Measurements from ENCODE around the gene NR6A1.
"Not testable (repeated sequence)": the region's sequence is repeated elsewhere in the genome, so short reads cannot be mapped to it uniquely, and the experiment has no call there.

Gene NR6A1

GRCh38 chr9:124735121-124735520, 36.0 kb downstream of the NR6A1 start:
- no peak for DNase-seq (ENCODE audit: low read depth, low spot score)
- Histone ChIP-seq H3K4me1 (ENCODE audit: insufficient read depth, insufficient read length) (peaks cover 3% of the 10 kb centered on the region), H3K9ac (ENCODE audit: insufficient read length, low read depth) (no peak overlapping the region), H3K9me3 (ENCODE audit: insufficient read depth, low read length) (no peaks in the 10 kb centered on the region), H3K27me3 (ENCODE audit: insufficient read depth, insufficient read length) (no peaks in the 10 kb centered on the region), H3K36me3 (ENCODE audit: insufficient read depth, insufficient read length, low read length) (no peaks in the 10 kb centered on the region), H3K4me3 (ENCODE audit: insufficient read length, low read depth) (no peak overlapping the region)
- no peak for TF ChIP-seq SUZ12 (IDR thresholded peaks at IDR 0.05; ENCODE audit: extremely low read depth, insufficient read depth, insufficient read length)
- TF ChIP-seq YY1 (IDR thresholded peaks at IDR 0.05; ENCODE audit: insufficient read depth, insufficient read length) = no peak
- no peak for TF ChIP-seq ZNF274 (IDR thresholded peaks at IDR 0.05; ENCODE audit: low read depth, low read length)

DNA sequence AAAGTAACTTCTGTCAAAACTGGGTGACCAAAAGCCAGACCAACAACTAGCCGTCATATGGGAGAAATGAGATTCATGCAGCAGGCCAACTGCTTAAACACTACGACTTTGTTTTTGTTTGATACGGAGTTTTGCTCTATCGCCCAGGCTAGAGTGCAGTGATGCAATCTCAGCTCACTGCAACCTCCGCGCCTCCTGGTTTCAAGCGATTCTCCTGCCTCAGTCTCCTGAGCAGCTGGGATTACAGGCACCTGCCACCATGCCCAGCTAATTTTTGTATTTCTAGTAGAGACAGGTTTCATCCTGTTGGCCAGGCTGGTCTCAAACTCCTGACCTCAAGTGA, 36.4 kb downstream of the NR6A1 start:
- not testable (repeated sequence) for H3K4me1 ChIP-seq (ENCODE audit: insufficient read depth, insufficient read length); H3K4me3 ChIP-seq (ENCODE audit: insufficient read length, low read depth); DNase-seq (ENCODE audit: low read depth, low spot score); H3K27me3 ChIP-seq (ENCODE audit: insufficient read depth, insufficient read length); H3K36me3 ChIP-seq (ENCODE audit: insufficient read depth, insufficient read length, low read length); H3K9me3 ChIP-seq (ENCODE audit: insufficient read depth, low read length); H3K9ac ChIP-seq (ENCODE audit: insufficient read length, low read depth)

- Histone ChIP-seq H3K9ac (ENCODE audit: insufficient read length, low read depth) (no peak overlapping the region), H3K36me3 (ENCODE audit: insufficient read depth, insufficient read length, low read length) (no peaks in the 10 kb centered on the region), H3K27me3 (ENCODE audit: insufficient read depth, insufficient read length) (no peaks in the 10 kb centered on the region), H3K4me1 (ENCODE audit: insufficient read depth, insufficient read length) (peaks cover 3% of the 10 kb centered on the region), H3K9me3 (ENCODE audit: insufficient read depth, low read length) (no peaks in the 10 kb centered on the region), H3K4me3 (ENCODE audit: insufficient read length, low read depth) (no peak overlapping the region)
- DNase-seq (ENCODE audit: low read depth, low spot score) = no peak
- TF ChIP-seq ZNF274 (IDR thresholded peaks at IDR 0.05; ENCODE audit: low read depth, low read length) = no peak
- TF ChIP-seq SUZ12 (IDR thresholded peaks at IDR 0.05; ENCODE audit: extremely low read depth, insufficient read depth, insufficient read length) = no peak
- no peak for TF ChIP-seq YY1 (IDR thresholded peaks at IDR 0.05; ENCODE audit: insufficient read depth, insufficient read length)
These were observed 37.0 kb downstream of the NR6A1 start for GRCh38 chr9:124733964-124734740.

DNA sequence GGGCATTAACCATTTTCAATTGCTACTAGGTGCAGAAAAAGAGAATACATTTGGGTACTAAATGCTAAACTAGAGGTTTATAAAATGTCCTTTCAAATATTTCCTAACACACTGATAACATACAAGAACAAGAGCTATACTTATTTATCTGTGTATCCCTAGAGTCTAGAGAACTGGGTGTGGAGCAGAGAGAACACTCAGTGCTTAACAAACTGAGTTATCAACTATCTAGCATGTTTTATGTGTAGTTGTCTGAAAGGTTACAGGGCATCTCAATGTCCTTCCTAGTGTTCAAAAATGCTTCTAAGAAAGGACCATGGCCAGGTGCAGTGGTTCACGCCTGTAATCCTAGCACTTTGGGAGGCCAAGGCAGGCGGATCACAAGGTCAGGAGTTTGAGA, 40.3 kb downstream of the NR6A1 start:
- H3K27me3 ChIP-seq (ENCODE audit: insufficient read depth, insufficient read length) = no peaks in the 10 kb centered on the region
- no peak for DNase-seq (ENCODE audit: low read depth, low spot score)

DNA sequence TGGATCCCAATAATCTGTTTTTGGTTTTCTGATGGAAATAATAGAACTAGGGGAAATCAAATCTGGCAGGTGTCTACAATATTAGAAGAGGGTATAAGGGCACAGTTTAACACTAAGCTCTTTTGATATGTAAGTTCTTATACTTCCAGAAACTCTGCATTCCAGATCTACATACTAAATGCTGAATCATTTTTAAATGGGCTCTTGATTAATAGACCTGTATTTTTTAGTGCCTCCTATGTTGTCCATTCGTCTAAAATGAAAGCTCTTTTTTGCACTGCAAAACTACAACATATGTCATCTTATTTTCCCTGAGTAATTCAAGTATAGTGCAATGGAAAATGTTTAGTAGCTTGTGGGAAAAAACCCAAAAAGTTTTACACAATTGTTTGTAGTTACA, 44.2 kb downstream of the NR6A1 start:
- H3K9ac ChIP-seq (ENCODE audit: insufficient read length, low read depth) = no peak overlapping the region
- TF ChIP-seq SUZ12 (IDR thresholded peaks at IDR 0.05; ENCODE audit: extremely low read depth, insufficient read depth, insufficient read length) = no peak
- no peak for TF ChIP-seq YY1 (IDR thresholded peaks at IDR 0.05; ENCODE audit: insufficient read depth, insufficient read length)
- TF ChIP-seq ZNF274 (IDR thresholded peaks at IDR 0.05; ENCODE audit: low read depth, low read length) = no peak

More for the DNA sequence above, 40.3 kb downstream of the NR6A1 start:
- TF ChIP-seq SUZ12 (IDR thresholded peaks at IDR 0.05; ENCODE audit: extremely low read depth, insufficient read depth, insufficient read length) (no peak), ZNF274 (IDR thresholded peaks at IDR 0.05; ENCODE audit: low read depth, low read length) (no peak), YY1 (IDR thresholded peaks at IDR 0.05; ENCODE audit: insufficient read depth, insufficient read length) (no peak)
- Histone ChIP-seq H3K36me3 (ENCODE audit: insufficient read depth, insufficient read length, low read length) (no peaks in the 10 kb centered on the region), H3K9me3 (ENCODE audit: insufficient read depth, low read length) (no peaks in the 10 kb centered on the region), H3K4me1 (ENCODE audit: insufficient read depth, insufficient read length) (peaks cover 3% of the 10 kb centered on the region), H3K4me3 (ENCODE audit: insufficient read length, low read depth) (no peak overlapping the region), H3K9ac (ENCODE audit: insufficient read length, low read depth) (no peak overlapping the region)

GRCh38 chr9:124725068-124725452, 46.1 kb downstream of the NR6A1 start:
- Histone ChIP-seq H3K9me3 (ENCODE audit: insufficient read depth, low read length) (no peaks in the 10 kb centered on the region), H3K4me3 (ENCODE audit: insufficient read length, low read depth) (no peak overlapping the region), H3K27me3 (ENCODE audit: insufficient read depth, insufficient read length) (no peaks in the 10 kb centered on the region), H3K36me3 (ENCODE audit: insufficient read depth, insufficient read length, low read length) (no peaks in the 10 kb centered on the region), H3K9ac (ENCODE audit: insufficient read length, low read depth) (no peak overlapping the region), H3K4me1 (ENCODE audit: insufficient read depth, insufficient read length) (no peaks in the 10 kb centered on the region)
- DNase-seq (ENCODE audit: low read depth, low spot score) = no peak
- TF ChIP-seq YY1 (IDR thresholded peaks at IDR 0.05; ENCODE audit: insufficient read depth, insufficient read length) (no peak), SUZ12 (IDR thresholded peaks at IDR 0.05; ENCODE audit: extremely low read depth, insufficient read depth, insufficient read length) (no peak)

More for the DNA sequence above, 44.2 kb downstream of the NR6A1 start:
- H3K4me1 ChIP-seq (ENCODE audit: insufficient read depth, insufficient read length) = no peaks in the 10 kb centered on the region
- H3K36me3 ChIP-seq (ENCODE audit: insufficient read depth, insufficient read length, low read length) = no peaks in the 10 kb centered on the region
- no peaks in the 10 kb centered on the region for H3K27me3 ChIP-seq (ENCODE audit: insufficient read depth, insufficient read length)
- H3K9me3 ChIP-seq (ENCODE audit: insufficient read depth, low read length) = no peaks in the 10 kb centered on the region
- DNase-seq (ENCODE audit: low read depth, low spot score) = no peak
- no peak overlapping the region for H3K4me3 ChIP-seq (ENCODE audit: insufficient read length, low read depth)

DNA sequence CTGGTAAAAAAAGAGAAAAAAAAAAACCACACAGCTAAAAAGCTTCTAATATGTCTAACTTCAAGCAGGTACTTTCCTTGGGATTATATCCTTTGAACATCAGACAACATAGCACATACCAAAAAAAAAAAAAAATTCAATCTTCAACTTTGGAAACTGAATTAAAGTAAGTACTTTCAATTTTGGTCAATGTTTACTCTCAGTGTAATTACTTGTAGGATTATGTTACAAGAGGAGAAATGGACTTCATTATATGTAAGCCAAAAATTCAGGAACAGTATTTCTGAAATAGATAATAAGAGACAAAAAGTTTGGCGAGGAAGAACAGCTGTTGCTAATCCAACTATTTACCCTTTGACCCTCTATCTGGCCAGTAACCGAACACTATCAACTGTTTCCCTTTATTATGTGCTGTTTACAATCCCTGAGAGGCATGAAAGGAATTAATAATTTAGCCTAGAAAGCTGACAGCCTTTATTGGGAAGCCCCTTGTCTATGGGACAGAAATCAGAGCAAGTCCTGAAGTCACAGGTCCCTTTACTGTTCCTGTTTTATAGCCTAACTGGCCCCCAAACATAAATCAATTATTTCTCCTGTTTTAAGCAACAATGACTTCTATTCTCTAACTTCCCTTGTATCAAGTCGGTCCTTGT, 46.6 kb downstream of the NR6A1 start:
- no peak overlapping the region for H3K9ac ChIP-seq (ENCODE audit: insufficient read length, low read depth)
- DNase-seq (ENCODE audit: low read depth, low spot score) = no peak
- H3K27me3 ChIP-seq (ENCODE audit: insufficient read depth, insufficient read length) = no peaks in the 10 kb centered on the region
- TF ChIP-seq SUZ12 (IDR thresholded peaks at IDR 0.05; ENCODE audit: extremely low read depth, insufficient read depth, insufficient read length) = no peak
- no peak for TF ChIP-seq YY1 (IDR thresholded peaks at IDR 0.05; ENCODE audit: insufficient read depth, insufficient read length)
- no peak for TF ChIP-seq ZNF274 (IDR thresholded peaks at IDR 0.05; ENCODE audit: low read depth, low read length)
- no peaks in the 10 kb centered on the region for H3K36me3 ChIP-seq (ENCODE audit: insufficient read depth, insufficient read length, low read length)
- H3K4me3 ChIP-seq (ENCODE audit: insufficient read length, low read depth) = no peak overlapping the region
- H3K4me1 ChIP-seq (ENCODE audit: insufficient read depth, insufficient read length) = no peaks in the 10 kb centered on the region
- no peaks in the 10 kb centered on the region for H3K9me3 ChIP-seq (ENCODE audit: insufficient read depth, low read length)
